GM12878 (cell line): Measurements from ENCODE around the gene PDE6A.

Experiments used
- KDM1A ChIP-seq: fragments of 200-600 bp; sonication (generic); IDR thresholded peaks from 2 replicates; pipeline ENCODE4 v1.6.1; 2016; ENCODE audit warnings: borderline replicate concordance
- NFYB ChIP-seq: IDR thresholded peaks from 2 replicates; pipeline ENCODE4 v1.6.1; 2011; ENCODE audit warnings: low read depth, mild to moderate bottlenecking, low read length, improper control_type of control experiment, moderate library complexity; ENCODE audit not compliant: insufficient read depth
- ZNF207 ChIP-seq: fragments of 450-650 bp; IDR thresholded peaks from 2 replicates; pipeline ENCODE4 v1.6.1; 2014; ENCODE audit warnings: antibody characterized with exemption, mild to moderate bottlenecking, borderline replicate concordance
- ZNF384 ChIP-seq: IDR thresholded peaks from 2 replicates; pipeline ENCODE4 v1.6.1; 2012; ENCODE audit warnings: low read depth, mild to moderate bottlenecking, low read length, improper control_type of control experiment, borderline replicate concordance

DNA sequence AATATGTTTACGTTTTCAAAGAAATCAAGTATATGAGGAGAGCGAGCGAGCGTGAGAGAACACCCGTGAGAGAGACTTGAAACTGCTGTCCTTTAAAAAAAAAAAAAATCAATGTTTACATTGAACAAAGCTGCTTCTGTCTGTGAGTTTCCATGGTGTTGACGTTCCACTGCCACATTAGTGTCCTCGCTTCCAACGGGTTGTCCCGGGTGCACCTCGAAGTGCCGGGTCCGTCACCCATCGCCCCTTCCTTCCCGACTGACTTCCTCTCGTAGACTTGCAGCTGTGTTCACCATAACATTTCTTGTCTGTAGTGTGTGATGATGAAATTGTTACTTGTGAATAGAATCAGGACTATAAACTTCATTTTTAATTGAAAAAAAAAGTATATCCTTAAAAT is 97.0 kb downstream of the PDE6A start:
- TF ChIP-seq ZNF384, result no peak
- TF ChIP-seq KDM1A, result no peak
- no peak for TF ChIP-seq ZNF207
- TF ChIP-seq NFYB, result no peak
